ENCODE measurements around the gene STUB1. TPM values are rescaled to one million over a fixed set of nuclear protein-coding genes. Genes with fewer than 3 reads are reported as not detected.
A peak's percentile ranks its signal among the peaks of the same experiment; 100 is the strongest.

STUB1 gene
- total and polyA plus RNA-seq, 10 donors: 68.9 to 160 (median 88.3) TPM

- WGBS, 5 donors: 88 to 97% (median 90%) methylated on average over 13 to 40 of the region's 40 CpGs
- H3K27ac ChIP-seq: no peak overlapping the region
Measured at GRCh38 chr16:671353-672131, 8.7 kb upstream of the STUB1 start.

GRCh38 chr16:672371-672770 is 7.8 kb upstream of the STUB1 start:
- peaks cover 24 to 71% (median 49%) of the 10 kb centered on the region in 6 donors for H3K4me1 ChIP-seq
- no peak overlapping the region for H3K4me3 ChIP-seq
- DNase-seq: no peak
- no peak for TF ChIP-seq POLR2AphosphoS5 (IDR thresholded peaks at IDR 0.05)
- no peak for TF ChIP-seq CTCF (IDR thresholded peaks at IDR 0.05 in 8 of 11, conservative IDR thresholded peaks at IDR 0.05 in 3 of 11)
- no peak for TF ChIP-seq POLR2A (IDR thresholded peaks at IDR 0.05)
- peaks cover 0 to 31% (median 15%) of the 10 kb centered on the region in 7 donors for H3K27me3 ChIP-seq (replicated peaks in 1 of 7)
- intact Hi-C loops (cut with DNase I; ENCODE audit: low total_unique reads): no loop called here
- H3K27ac ChIP-seq: no peak overlapping the region
- peaks cover 0 to 57% (median 45%) of the 10 kb centered on the region in 6 donors for H3K36me3 ChIP-seq
- 82 to 98% (median 96%) methylated on average over 7 to 19 of the region's 19 CpGs for WGBS, 5 donors
- no peaks in the 10 kb centered on the region for H3K9me3 ChIP-seq

More at GRCh38 chr16:671353-672131, 8.7 kb upstream of the STUB1 start:
- Histone ChIP-seq H3K27me3 (replicated peaks in 1 of 7) (peaks cover 0 to 23% (median 7%) of the 10 kb centered on the region in 7 donors), H3K4me1 (peaks cover 28 to 71% (median 51%) of the 10 kb centered on the region in 6 donors), H3K9me3 (no peaks in the 10 kb centered on the region), H3K36me3 (peaks cover 0 to 57% (median 45%) of the 10 kb centered on the region in 6 donors), H3K4me3 (no peak overlapping the region)
- no peak for TF ChIP-seq CTCF (IDR thresholded peaks at IDR 0.05 in 8 of 11, conservative IDR thresholded peaks at IDR 0.05 in 3 of 11)
- TF ChIP-seq POLR2A (IDR thresholded peaks at IDR 0.05): no peak
- no peak for TF ChIP-seq POLR2AphosphoS5 (IDR thresholded peaks at IDR 0.05)
- no peak for DNase-seq
- intact Hi-C loops (cut with DNase I; ENCODE audit: low total_unique reads): no loop called here

GRCh38 chr16:672851-673250 is 7.4 kb upstream of the STUB1 start:
- peaks cover 21 to 70% (median 45%) of the 10 kb centered on the region in 6 donors for H3K4me1 ChIP-seq
- peaks cover 0 to 36% (median 15%) of the 10 kb centered on the region in 7 donors for H3K27me3 ChIP-seq (replicated peaks in 1 of 7)
- H3K36me3 ChIP-seq: peaks cover 0 to 57% (median 45%) of the 10 kb centered on the region in 6 donors
- intact Hi-C loops (cut with DNase I; ENCODE audit: low total_unique reads): no loop called here
- H3K4me3 ChIP-seq: no peak overlapping the region
- 92 to 97% (median 96%) methylated on average over 17 to 21 of the region's 21 CpGs for WGBS, 5 donors
- TF ChIP-seq CTCF (IDR thresholded peaks at IDR 0.05 in 8 of 11, conservative IDR thresholded peaks at IDR 0.05 in 3 of 11) (no peak), POLR2A (IDR thresholded peaks at IDR 0.05) (no peak), POLR2AphosphoS5 (IDR thresholded peaks at IDR 0.05) (no peak)
- H3K27ac ChIP-seq: no peak overlapping the region
- H3K9me3 ChIP-seq: no peaks in the 10 kb centered on the region
- no peak for DNase-seq

GRCh38 chr16:673399-673991 is 6.7 kb upstream of the STUB1 start:
- Histone ChIP-seq H3K36me3 (peaks cover 0 to 57% (median 45%) of the 10 kb centered on the region in 6 donors), H3K27ac (peak overlapping the region in 5 of 8 donors; percentile 37 to 61 (median 46)), H3K4me3 (no peak overlapping the region), H3K9me3 (no peaks in the 10 kb centered on the region), H3K27me3 (replicated peaks in 1 of 7) (peaks cover 0 to 39% (median 15%) of the 10 kb centered on the region in 7 donors), H3K4me1 (peaks cover 21 to 68% (median 41%) of the 10 kb centered on the region in 6 donors)
- WGBS, 5 donors: 89 to 96% (median 94%) methylated on average over 5 to 18 of the region's 18 CpGs
- TF ChIP-seq POLR2AphosphoS5 (IDR thresholded peaks at IDR 0.05) (peak in 1 of 3 donors; percentile 16), POLR2A (IDR thresholded peaks at IDR 0.05) (no peak)
- intact Hi-C loops (cut with DNase I; ENCODE audit: low total_unique reads): no loop called here
- no peak for DNase-seq

Measured in spleen (tissue), 11 donors.